Stimulated activated effector memory CD8-positive, alpha-beta T cell treated with anti-CD3 and anti-CD28 coated beads, Interleukin-12 subunit alpha, Interleukin-12 subunit beta, amount 100 ng/mL, for 72 hours (primary cell): ENCODE data around the gene TTC28.

Source experiments
- ATAC-seq: fragments of 150-1000 bp; cut with Tn5 transposase; 2 replicates; pipeline ENCODE4 v1.10.0; 2021
- DNase-seq, 2 donors: peaks; one replicate each; pipeline ENCODE4 v3.0.0; 2021 to 2022; ENCODE audit warnings: low spot score in 2 of 2
- H3K27ac Mint-ChIP-seq: one replicate; pipeline ENCODE4 v1.8.0; 2022; ENCODE audit warnings: mild to moderate bottlenecking, mixed read lengths
- H3K36me3 Mint-ChIP-seq: one replicate; pipeline ENCODE4 v1.8.0; 2022; ENCODE audit warnings: mild to moderate bottlenecking, mixed read lengths
- H3K4me1 Mint-ChIP-seq: one replicate; pipeline ENCODE4 v1.8.0; 2022; ENCODE audit warnings: mixed read lengths
- H3K4me3 Mint-ChIP-seq: one replicate; pipeline ENCODE4 v1.8.0; 2022; ENCODE audit warnings: mild to moderate bottlenecking, mixed read lengths
- H3K9me3 Mint-ChIP-seq: one replicate; pipeline ENCODE4 v1.8.0; 2022; ENCODE audit warnings: mixed read lengths

Gene TTC28

GRCh38 chr22:28247136-28247535, 432.5 kb downstream of the TTC28 start:
- Mint-ChIP-seq H3K36me3 (no peaks in the 10 kb centered on the region), H3K4me3 (no peak overlapping the region), H3K4me1 (no peaks in the 10 kb centered on the region), H3K9me3 (no peaks in the 10 kb centered on the region), H3K27ac (no peak overlapping the region)
- no peak for DNase-seq
- ATAC-seq = no peak

GRCh38 chr22:28246397-28246796, 433.2 kb downstream of the TTC28 start:
- Mint-ChIP-seq H3K27ac (no peak overlapping the region), H3K4me3 (no peak overlapping the region), H3K4me1 (no peaks in the 10 kb centered on the region), H3K9me3 (no peaks in the 10 kb centered on the region), H3K36me3 (no peaks in the 10 kb centered on the region)
- ATAC-seq (no peak), DNase-seq (no peak)

- no peak for DNase-seq
- no peaks in the 10 kb centered on the region for H3K4me1 Mint-ChIP-seq
- H3K9me3 Mint-ChIP-seq = no peaks in the 10 kb centered on the region
- ATAC-seq = no peak
- no peaks in the 10 kb centered on the region for H3K36me3 Mint-ChIP-seq
- no peak overlapping the region for H3K27ac Mint-ChIP-seq
- H3K4me3 Mint-ChIP-seq = no peak overlapping the region
Measured at GRCh38 chr22:28245579-28246224, 433.9 kb downstream of the TTC28 start.

GRCh38 chr22:28244757-28245156, 434.9 kb downstream of the TTC28 start:
- Mint-ChIP-seq H3K27ac (no peak overlapping the region), H3K4me3 (no peak overlapping the region), H3K4me1 (no peaks in the 10 kb centered on the region), H3K9me3 (no peaks in the 10 kb centered on the region), H3K36me3 (no peaks in the 10 kb centered on the region)
- ATAC-seq = no peak
- no peak for DNase-seq

DNA sequence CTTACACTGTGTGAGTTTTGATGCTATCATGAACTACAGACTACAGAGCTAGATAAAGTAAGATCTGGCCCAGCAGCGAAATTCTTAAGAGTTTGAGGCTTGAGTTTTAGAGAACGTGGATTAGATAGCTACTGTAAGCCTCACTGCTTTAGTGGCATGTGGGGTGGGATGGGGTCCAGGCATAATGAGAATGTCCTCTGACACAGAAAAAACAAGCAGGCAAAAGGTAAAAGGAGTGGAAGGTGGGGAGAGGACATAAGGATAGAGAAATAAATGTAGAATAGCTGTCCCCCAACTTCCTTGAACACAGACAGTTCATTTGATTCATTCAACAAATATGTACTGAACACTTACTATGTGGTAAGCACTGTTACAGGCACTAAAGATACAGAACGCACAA, 436.1 kb downstream of the TTC28 start:
- Mint-ChIP-seq H3K4me3 (no peak overlapping the region), H3K9me3 (no peaks in the 10 kb centered on the region), H3K4me1 (no peaks in the 10 kb centered on the region), H3K27ac (no peak overlapping the region), H3K36me3 (no peaks in the 10 kb centered on the region)
- ATAC-seq (no peak), DNase-seq (no peak)

GRCh38 chr22:28241656-28242290, 437.9 kb downstream of the TTC28 start:
- H3K4me3 Mint-ChIP-seq = no peak overlapping the region
- H3K36me3 Mint-ChIP-seq = no peaks in the 10 kb centered on the region

GRCh38 chr22:28239941-28240340, 439.7 kb downstream of the TTC28 start:
- H3K4me1 Mint-ChIP-seq = no peaks in the 10 kb centered on the region
- DNase-seq (no peak), ATAC-seq (no peak)
- H3K4me3 Mint-ChIP-seq = no peak overlapping the region
- H3K9me3 Mint-ChIP-seq = no peaks in the 10 kb centered on the region
- no peak overlapping the region for H3K27ac Mint-ChIP-seq
- H3K36me3 Mint-ChIP-seq = no peaks in the 10 kb centered on the region

More at GRCh38 chr22:28241656-28242290, 437.9 kb downstream of the TTC28 start:
- Mint-ChIP-seq H3K27ac (no peak overlapping the region), H3K4me1 (no peaks in the 10 kb centered on the region), H3K9me3 (no peaks in the 10 kb centered on the region)
- ATAC-seq (no peak), DNase-seq (no peak)

GRCh38 chr22:28237783-28238182, 441.9 kb downstream of the TTC28 start:
- Mint-ChIP-seq H3K27ac (no peak overlapping the region), H3K36me3 (no peaks in the 10 kb centered on the region), H3K4me3 (no peak overlapping the region), H3K4me1 (no peaks in the 10 kb centered on the region), H3K9me3 (no peaks in the 10 kb centered on the region)
- DNase-seq (no peak), ATAC-seq (no peak)

- no peaks in the 10 kb centered on the region for H3K9me3 Mint-ChIP-seq
- no peaks in the 10 kb centered on the region for H3K36me3 Mint-ChIP-seq
- DNase-seq (no peak), ATAC-seq (no peak)
- no peak overlapping the region for H3K27ac Mint-ChIP-seq
- H3K4me3 Mint-ChIP-seq = no peak overlapping the region
- no peaks in the 10 kb centered on the region for H3K4me1 Mint-ChIP-seq
Measured at GRCh38 chr22:28237112-28237511, 442.5 kb downstream of the TTC28 start.

DNA sequence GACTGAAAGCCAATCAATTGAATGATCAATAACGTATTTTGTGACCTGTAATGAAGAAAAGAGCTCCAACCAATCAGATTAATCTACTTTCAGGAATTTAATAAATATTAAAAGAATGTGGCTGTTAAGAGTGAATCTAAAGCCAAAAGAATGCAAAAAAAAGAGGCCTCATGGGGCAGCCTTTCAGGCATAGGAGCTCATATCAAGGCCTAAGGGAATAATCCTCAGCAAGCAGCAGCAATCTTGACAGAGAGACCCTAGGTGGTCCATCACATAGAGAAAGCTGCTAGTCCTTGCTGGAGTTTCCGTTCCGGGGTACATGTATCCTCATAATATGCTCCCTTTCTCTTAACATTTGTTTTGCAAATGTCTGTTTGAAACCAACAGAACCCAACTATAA, 447.4 kb downstream of the TTC28 start:
- no peak overlapping the region for H3K4me3 Mint-ChIP-seq
- no peaks in the 10 kb centered on the region for H3K4me1 Mint-ChIP-seq
- no peaks in the 10 kb centered on the region for H3K9me3 Mint-ChIP-seq
- no peaks in the 10 kb centered on the region for H3K36me3 Mint-ChIP-seq
- DNase-seq (no peak), ATAC-seq (no peak)
- no peak overlapping the region for H3K27ac Mint-ChIP-seq

DNA sequence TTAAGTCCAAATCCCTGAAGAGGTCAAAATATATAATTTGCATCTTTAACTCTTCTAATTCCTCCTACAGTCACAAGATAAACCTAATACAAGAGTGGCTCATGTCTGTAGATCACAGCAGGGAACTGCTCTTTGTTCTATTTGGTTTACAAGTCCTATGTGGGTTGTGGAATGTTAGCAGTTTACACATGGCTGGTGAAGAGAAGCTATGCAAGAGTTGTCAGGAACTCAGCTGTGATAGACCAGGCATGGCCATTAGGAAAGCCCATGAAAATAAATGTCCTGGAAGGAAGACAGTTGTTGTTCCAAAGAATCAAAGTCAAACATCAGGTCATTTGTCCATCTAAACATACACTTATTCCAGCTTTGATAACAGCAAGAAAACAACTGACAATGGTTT, 448.2 kb downstream of the TTC28 start:
- Mint-ChIP-seq H3K9me3 (no peaks in the 10 kb centered on the region), H3K4me3 (no peak overlapping the region), H3K36me3 (no peaks in the 10 kb centered on the region), H3K4me1 (no peaks in the 10 kb centered on the region), H3K27ac (no peak overlapping the region)
- no peak for DNase-seq
- ATAC-seq = no peak

DNA sequence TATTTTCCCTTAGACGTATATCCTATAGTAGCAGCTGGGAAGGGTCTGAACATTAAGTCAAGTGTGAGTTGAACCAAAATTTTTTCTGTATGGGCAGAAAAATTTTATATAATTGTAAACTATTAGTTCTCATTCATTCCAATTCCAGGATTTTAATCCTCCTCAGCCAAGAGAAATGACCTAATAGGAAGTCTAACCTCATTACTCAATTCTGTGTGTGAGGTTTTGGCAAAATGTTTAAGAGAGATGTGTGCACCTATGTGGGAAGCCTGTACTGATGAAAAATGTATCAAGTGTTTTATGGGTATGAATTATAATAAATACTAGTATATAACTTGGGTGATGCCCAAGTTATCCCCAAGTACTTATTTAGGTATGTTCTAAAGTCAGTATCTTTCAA, 449.0 kb downstream of the TTC28 start:
- DNase-seq (no peak), ATAC-seq (no peak)
- Mint-ChIP-seq H3K27ac (no peak overlapping the region), H3K4me3 (no peak overlapping the region), H3K36me3 (no peaks in the 10 kb centered on the region), H3K9me3 (no peaks in the 10 kb centered on the region), H3K4me1 (no peaks in the 10 kb centered on the region)

DNA sequence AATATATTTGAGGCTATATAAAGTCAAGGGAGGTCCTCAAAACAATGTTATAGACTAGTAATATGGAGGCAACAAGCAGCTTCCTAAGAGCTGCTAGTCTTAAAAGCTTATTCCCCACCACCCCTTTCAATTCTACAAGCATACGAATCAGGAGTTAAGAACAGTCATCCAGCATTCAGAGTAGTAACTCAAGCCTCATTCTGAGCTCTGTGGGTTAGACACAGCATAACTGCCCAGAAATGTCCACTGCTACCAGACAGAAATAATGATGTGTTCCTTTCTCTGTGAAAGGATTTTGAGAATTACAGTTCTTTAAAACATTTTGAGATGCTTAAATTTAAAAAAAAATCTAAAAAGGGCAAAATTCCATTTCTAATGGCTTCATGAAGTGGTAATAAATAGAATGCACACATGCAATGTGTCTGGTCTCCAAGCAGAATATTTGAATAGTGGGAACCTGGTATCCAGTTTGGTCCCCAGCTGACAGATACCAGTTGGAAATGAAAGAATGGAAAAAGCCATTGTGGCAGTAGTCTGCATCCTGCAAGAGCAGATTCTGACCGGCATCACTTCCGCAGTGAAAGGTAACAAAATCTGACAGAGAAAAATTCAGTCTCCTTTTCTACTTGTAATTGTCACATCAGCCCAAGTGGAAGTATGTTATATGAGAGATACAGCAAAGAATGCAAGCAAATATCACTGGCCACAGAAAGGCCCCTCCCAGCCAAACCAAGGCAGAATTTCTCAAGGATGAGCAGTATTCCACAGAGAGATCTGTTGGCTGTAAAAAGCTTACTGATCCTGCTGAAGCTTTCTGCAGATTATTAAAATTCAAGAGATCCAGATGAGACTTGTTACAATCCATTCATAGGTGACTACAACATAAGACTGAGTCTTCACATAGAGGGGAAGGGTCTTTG, 449.8 kb downstream of the TTC28 start:
- Mint-ChIP-seq H3K4me3 (no peak overlapping the region), H3K4me1 (no peaks in the 10 kb centered on the region), H3K27ac (no peak overlapping the region), H3K36me3 (no peaks in the 10 kb centered on the region), H3K9me3 (no peaks in the 10 kb centered on the region)
- ATAC-seq (no peak), DNase-seq (no peak)

DNA sequence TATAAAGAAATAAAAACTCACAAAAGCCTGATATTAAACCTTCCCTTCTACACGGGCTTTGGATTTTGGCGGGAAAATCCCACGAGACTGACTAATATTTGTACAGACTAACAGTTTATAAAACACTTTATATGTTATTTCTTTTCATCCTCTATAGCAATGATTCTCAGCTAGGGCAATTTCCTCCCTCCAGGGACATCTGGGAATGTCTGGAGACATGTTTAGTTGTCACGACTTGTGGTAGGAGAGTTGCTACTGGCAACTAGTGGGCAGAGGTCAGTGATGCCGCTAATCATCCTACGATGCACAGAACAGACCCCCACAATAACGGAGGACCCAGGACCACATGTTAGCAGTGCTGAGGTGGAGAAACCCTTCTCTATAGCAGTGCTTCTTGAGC, 455.8 kb downstream of the TTC28 start:
- no peaks in the 10 kb centered on the region for H3K36me3 Mint-ChIP-seq

GRCh38 chr22:28222976-28223745, 456.5 kb downstream of the TTC28 start:
- ATAC-seq = no peak
- Mint-ChIP-seq H3K27ac (no peak overlapping the region), H3K36me3 (no peaks in the 10 kb centered on the region)

More for the DNA sequence above, 455.8 kb downstream of the TTC28 start:
- no peaks in the 10 kb centered on the region for H3K4me1 Mint-ChIP-seq
- H3K27ac Mint-ChIP-seq = no peak overlapping the region
- H3K9me3 Mint-ChIP-seq = no peaks in the 10 kb centered on the region
- DNase-seq = no peak
- H3K4me3 Mint-ChIP-seq = no peak overlapping the region
- no peak for ATAC-seq

More at GRCh38 chr22:28222976-28223745, 456.5 kb downstream of the TTC28 start:
- no peak overlapping the region for H3K4me3 Mint-ChIP-seq
- H3K9me3 Mint-ChIP-seq = no peaks in the 10 kb centered on the region
- no peaks in the 10 kb centered on the region for H3K4me1 Mint-ChIP-seq
- no peak for DNase-seq
